ENCODE data around the gene LTC4S.

GRCh38 chr5:179821298-179822058 lies 27.7 kb downstream of the LTC4S start:
- TF ChIP-seq RAD21 (IDR thresholded peaks at IDR 0.05) (peak; percentile 27 to 44), GABPA (IDR thresholded peaks at IDR 0.05 in 1 of 2, conservative IDR thresholded peaks at IDR 0.05 in 1 of 2) (peak in 1 of 2 donors; percentile 18), CTCF (IDR thresholded peaks at IDR 0.05; ENCODE audit: low read depth, low read length, missing input control) (peak; percentile 16), NR2F2 (IDR thresholded peaks at IDR 0.05) (peak; percentile 63), REST (IDR thresholded peaks at IDR 0.05) (peak; percentile 84), ZBTB33 (IDR thresholded peaks at IDR 0.05) (no peak), YY1 (IDR thresholded peaks at IDR 0.05) (peak; percentile 93), SP1 (IDR thresholded peaks at IDR 0.05) (peak; percentile 79), MAX (IDR thresholded peaks at IDR 0.05) (no peak), EGR1 (IDR thresholded peaks at IDR 0.05; ENCODE audit: low read depth in 2 of 2) (peak in 1 of 2 donors; percentile 41), JUND (IDR thresholded peaks at IDR 0.05) (peak in 1 of 2 donors; percentile 25)
